Neuronal stem cell (in vitro differentiated cells): ENCODE data around the gene CCL19.

Experiments
- DNase-seq: peaks from one replicate; pipeline ENCODE4 v3.0.0-alpha.2; 2013; ENCODE audit warnings: low spot score
- H2AFZ ChIP-seq: one replicate; pipeline ENCODE4 v1.6.1; 2013; ENCODE audit warnings: mild to moderate bottlenecking, low read length, inconsistent platforms
- H2AK5ac ChIP-seq: 2 replicates; pipeline ENCODE4 v1.6.1; 2013; ENCODE audit warnings: low read depth, mild to moderate bottlenecking, inconsistent platforms, low read length, moderate library complexity, mixed read lengths
- H2BK120ac ChIP-seq: 2 replicates; pipeline ENCODE4 v1.6.1; 2013; ENCODE audit warnings: low read depth, mild to moderate bottlenecking, inconsistent platforms, low read length, moderate library complexity, mixed read lengths
- H2BK12ac ChIP-seq: one replicate; pipeline ENCODE4 v1.6.1; 2013; ENCODE audit warnings: low read length, inconsistent platforms
- H2BK15ac ChIP-seq: 2 replicates; pipeline ENCODE4 v1.6.1; 2013; ENCODE audit warnings: mild to moderate bottlenecking, low read length, inconsistent platforms, mixed read lengths
- H2BK5ac ChIP-seq: one replicate; pipeline ENCODE4 v1.6.1; 2013; ENCODE audit warnings: inconsistent platforms, mild to moderate bottlenecking, low read length, moderate library complexity
- H3K14ac ChIP-seq: one replicate; pipeline ENCODE4 v1.6.1; 2013; ENCODE audit warnings: low read length, inconsistent platforms
- H3K18ac ChIP-seq: 2 replicates; pipeline ENCODE4 v1.6.1; 2013; ENCODE audit warnings: low read length, inconsistent platforms
- H3K23ac ChIP-seq: 2 replicates; pipeline ENCODE4 v1.6.1; 2013; ENCODE audit warnings: low read depth, mild to moderate bottlenecking, mixed read lengths, low read length, inconsistent platforms; ENCODE audit not compliant: poor library complexity
- H3K27ac ChIP-seq: replicated peaks from 3 replicates; pipeline ENCODE4 v1.5.1; 2013; ENCODE audit warnings: low read length, inconsistent platforms
- H3K27me3 ChIP-seq, 3 experiments: 2 replicates each; pipeline ENCODE4 v1.6.1; 2013; ENCODE audit warnings: low read length in 3 of 3, mild to moderate bottlenecking in 2 of 3, inconsistent platforms in 1 of 3, low read depth in 1 of 3, mixed read lengths in 1 of 3, moderate library complexity in 1 of 3; ENCODE audit not compliant: control insufficient read depth in 3 of 3, insufficient read depth in 3 of 3
- H3K36me3 ChIP-seq, 2 donors: replicated peaks in 1 of 2; 2 replicates each; pipeline ENCODE4 v1.6.1; 2013; ENCODE audit warnings: low read length in 2 of 2; ENCODE audit not compliant: control insufficient read depth in 2 of 2, insufficient read depth in 2 of 2
- H3K4ac ChIP-seq: 2 replicates; pipeline ENCODE4 v1.6.1; 2013; ENCODE audit warnings: inconsistent platforms, mild to moderate bottlenecking, low read length, moderate library complexity
- H3K4me1 ChIP-seq, 2 donors: 1 replicate in 1 of 2; 2 replicates in 1 of 2; pipeline ENCODE4 v1.6.1; 2013; ENCODE audit warnings: low read length in 2 of 2, low read depth in 1 of 2; ENCODE audit not compliant: control insufficient read depth in 2 of 2, insufficient read depth in 1 of 2
- H3K4me2 ChIP-seq: one replicate; pipeline ENCODE4 v1.6.1; 2013; ENCODE audit warnings: mild to moderate bottlenecking, low read length, inconsistent platforms; ENCODE audit not compliant: insufficient read depth, poor library complexity, severe bottlenecking
- H3K4me3 ChIP-seq, 2 donors: 2 replicates each; pipeline ENCODE4 v1.5.1; 2013; ENCODE audit warnings: low read length in 2 of 2, mild to moderate bottlenecking in 2 of 2, inconsistent platforms in 1 of 2, moderate library complexity in 1 of 2
- H3K79me1 ChIP-seq: one replicate; pipeline ENCODE4 v1.6.1; 2013; ENCODE audit warnings: low read depth, mild to moderate bottlenecking, inconsistent platforms, low read length, moderate library complexity
- H3K9ac ChIP-seq: one replicate; pipeline ENCODE4 v1.6.1; 2013; ENCODE audit warnings: mild to moderate bottlenecking, low read depth, low read length, inconsistent platforms; ENCODE audit not compliant: poor library complexity
- H3K9me3 ChIP-seq, 2 donors: replicated peaks in 1 of 2; 2 replicates each; pipeline versions ENCODE3 to v1.6.1; 2013; ENCODE audit warnings: low read length in 2 of 2, mild to moderate bottlenecking in 2 of 2, inconsistent platforms in 1 of 2, low read depth in 1 of 2, mixed read lengths in 1 of 2, moderate library complexity in 1 of 2; ENCODE audit not compliant: control insufficient read depth in 2 of 2, insufficient read depth in 1 of 2
- H4K8ac ChIP-seq: one replicate; pipeline ENCODE4 v1.6.1; 2013; ENCODE audit warnings: low read depth, mild to moderate bottlenecking, inconsistent platforms, low read length, moderate library complexity
- H4K91ac ChIP-seq: one replicate; pipeline ENCODE4 v1.6.1; 2013; ENCODE audit warnings: low read length, low read depth, mild to moderate bottlenecking, inconsistent platforms; ENCODE audit not compliant: poor library complexity
- WGBS, 2 donors: extraction: QIAGEN DNeasy Blood & Tissue Kit; methylation state at CpG; one replicate each; pipeline ENCODE4 v1.1.7; 2013; ENCODE audit warnings: missing lambda C conversion rate in 2 of 2, mixed read lengths in 1 of 2; ENCODE audit not compliant: insufficient read length in 2 of 2, insufficient replicate concordance in 1 of 2; ENCODE audit errors: extremely low coverage in 2 of 2; 5-methylcytosine and 5-hydroxymethylcytosine counted together

Gene CCL19

DNA sequence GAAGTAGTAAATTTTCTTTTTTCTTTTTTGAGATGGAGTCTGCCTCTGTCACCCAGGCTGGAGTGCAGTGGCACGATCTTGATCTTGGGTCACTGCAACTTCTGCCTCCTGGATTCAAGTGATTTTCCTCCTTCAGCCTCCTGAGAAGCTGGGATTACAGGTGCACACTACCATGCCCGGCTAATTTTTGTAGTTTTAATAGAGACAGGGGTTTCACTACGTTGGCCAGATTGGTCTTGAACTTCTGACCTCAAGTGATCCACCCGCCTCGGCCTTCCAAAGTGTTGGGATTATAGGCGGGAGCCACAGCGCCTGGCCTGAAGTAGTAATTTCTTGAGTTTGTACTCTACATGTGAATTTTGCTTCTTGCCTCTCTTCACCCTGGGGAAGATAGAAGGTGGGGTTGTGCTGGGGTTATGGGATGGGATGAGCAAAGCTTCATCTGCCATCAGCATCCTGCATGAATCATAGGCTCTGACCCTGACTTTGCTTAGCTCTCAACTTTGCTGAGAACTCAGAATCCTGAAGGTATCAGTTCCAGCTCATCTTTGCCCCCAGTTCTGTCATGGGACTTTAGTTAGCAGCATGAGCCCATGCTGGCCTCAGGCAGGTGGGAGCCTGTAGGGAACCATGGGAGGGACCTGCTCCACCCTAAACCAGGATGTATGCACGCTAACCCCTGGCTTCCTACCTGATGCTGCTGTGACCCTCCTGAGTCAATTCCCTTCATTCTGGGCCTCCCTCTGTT lies 28.1 kb upstream of the CCL19 start:
- no CpG with 5 or more reads among the region's 8 CpGs for WGBS, 2 donors
- Histone ChIP-seq H3K9ac (no peak overlapping the region), H2BK5ac (no peak overlapping the region), H3K9me3 (peaks cover 0 to 1% of the 10 kb centered on the region in 2 donors), H3K36me3 (no peaks in the 10 kb centered on the region), H3K79me1 (no peaks in the 10 kb centered on the region), H2AFZ (no peak overlapping the region), H3K4ac (no peak overlapping the region), H3K27me3 (peaks cover 0 to 15% (median 0%) of the 10 kb centered on the region in 3 experiments), H3K14ac (no peak overlapping the region), H3K4me3 (peak overlapping the region in 1 of 2 donors; percentile 22), H3K4me1 (no peaks in the 10 kb centered on the region), H3K18ac (no peak overlapping the region), H2BK12ac (no peak overlapping the region), H3K27ac (no peak overlapping the region), H2BK15ac (no peak overlapping the region), H4K8ac (no peak overlapping the region), H3K23ac (no peak overlapping the region), H2AK5ac (no peak overlapping the region), H3K4me2 (no peak overlapping the region), H4K91ac (no peak overlapping the region), H2BK120ac (no peak overlapping the region)
- no peak for DNase-seq

GRCh38 chr9:34717996-34718614 lies 27.0 kb upstream of the CCL19 start:
- H3K4me2 ChIP-seq, result no peak overlapping the region
- H2BK12ac ChIP-seq, result no peak overlapping the region
- H2AFZ ChIP-seq, result no peak overlapping the region
- H3K9ac ChIP-seq, result no peak overlapping the region
- H2BK120ac ChIP-seq, result no peak overlapping the region
- H3K79me1 ChIP-seq, result no peaks in the 10 kb centered on the region
- peaks cover 0 to 2% of the 10 kb centered on the region in 2 donors for H3K4me1 ChIP-seq
- peaks cover 0 to 3% of the 10 kb centered on the region in 2 donors for H3K9me3 ChIP-seq
- WGBS, 2 donors, result no CpG with 5 or more reads among the region's 3 CpGs
- H2BK5ac ChIP-seq, result no peak overlapping the region
- no peak overlapping the region for H3K23ac ChIP-seq
- H2BK15ac ChIP-seq, result no peak overlapping the region
- no peak overlapping the region for H3K4me3 ChIP-seq
- H3K36me3 ChIP-seq, result no peaks in the 10 kb centered on the region
- H4K8ac ChIP-seq, result no peak overlapping the region
- H3K14ac ChIP-seq, result no peak overlapping the region
- peak overlapping the region; percentile 5 for H3K18ac ChIP-seq
- DNase-seq, result no peak
- no peak overlapping the region for H3K4ac ChIP-seq
- H3K27ac ChIP-seq, result no peak overlapping the region
- H4K91ac ChIP-seq, result no peak overlapping the region
- peaks cover 0 to 23% (median 0%) of the 10 kb centered on the region in 3 experiments for H3K27me3 ChIP-seq
- H2AK5ac ChIP-seq, result no peak overlapping the region

GRCh38 chr9:34716711-34717110 lies 25.6 kb upstream of the CCL19 start:
- Histone ChIP-seq H3K4me1 (peaks cover 0 to 2% of the 10 kb centered on the region in 2 donors), H2BK12ac (no peak overlapping the region)
- no CpG with 5 or more reads among the region's 4 CpGs for WGBS, 2 donors

GRCh38 chr9:34715639-34716215 lies 24.7 kb upstream of the CCL19 start:
- Histone ChIP-seq H3K27ac (no peak overlapping the region), H3K18ac (no peak overlapping the region), H4K91ac (no peak overlapping the region), H3K4ac (no peak overlapping the region), H2BK5ac (no peak overlapping the region), H3K14ac (no peak overlapping the region), H3K4me1 (peaks cover 0 to 2% of the 10 kb centered on the region in 2 donors), H3K79me1 (no peaks in the 10 kb centered on the region), H2AK5ac (no peak overlapping the region), H3K9ac (no peak overlapping the region), H3K27me3 (peaks cover 0 to 24% (median 0%) of the 10 kb centered on the region in 3 experiments), H2BK15ac (no peak overlapping the region), H4K8ac (no peak overlapping the region), H3K9me3 (peaks cover 0 to 4% of the 10 kb centered on the region in 2 donors), H2BK12ac (no peak overlapping the region), H2AFZ (no peak overlapping the region), H3K23ac (no peak overlapping the region), H3K36me3 (no peaks in the 10 kb centered on the region), H3K4me3 (no peak overlapping the region), H3K4me2 (no peak overlapping the region), H2BK120ac (no peak overlapping the region)
- no CpG with 5 or more reads among the region's 7 CpGs for WGBS, 2 donors
- DNase-seq, result no peak

More at GRCh38 chr9:34716711-34717110, 25.6 kb upstream of the CCL19 start:
- no peak overlapping the region for H2AK5ac ChIP-seq
- H3K18ac ChIP-seq, result no peak overlapping the region
- no peak overlapping the region for H2BK120ac ChIP-seq
- H3K14ac ChIP-seq, result no peak overlapping the region
- H3K9ac ChIP-seq, result no peak overlapping the region
- peaks cover 0 to 24% (median 0%) of the 10 kb centered on the region in 3 experiments for H3K27me3 ChIP-seq
- H3K4me2 ChIP-seq, result no peak overlapping the region
- no peak overlapping the region for H3K4ac ChIP-seq
- H4K91ac ChIP-seq, result no peak overlapping the region
- no peaks in the 10 kb centered on the region for H3K79me1 ChIP-seq
- no peak overlapping the region for H2BK15ac ChIP-seq
- H3K4me3 ChIP-seq, result no peak overlapping the region
- no peak overlapping the region for H3K27ac ChIP-seq
- H4K8ac ChIP-seq, result no peak overlapping the region
- H3K36me3 ChIP-seq, result no peaks in the 10 kb centered on the region
- H3K9me3 ChIP-seq, result peaks cover 0 to 4% of the 10 kb centered on the region in 2 donors
- H2AFZ ChIP-seq, result no peak overlapping the region
- H3K23ac ChIP-seq, result no peak overlapping the region
- H2BK5ac ChIP-seq, result no peak overlapping the region
- no peak for DNase-seq
